Hepatocyte (in vitro differentiated cells): ENCODE results near the gene RAB33A. TPM values are rescaled to one million over a fixed set of nuclear protein-coding genes. Genes with fewer than 3 reads are reported as not detected.

Source experiments
- DNase-seq: peaks from one replicate; pipeline ENCODE4 v3.0.0-alpha.2; 2016; ENCODE audit warnings: low spot score
- H2AFZ ChIP-seq: fragments of 200-600 bp; sonication (generic); 2 replicates; pipeline ENCODE4 v1.6.0; 2016; ENCODE audit warnings: antibody characterized with exemption, mild to moderate bottlenecking
- H3K27ac ChIP-seq: fragments of 200-600 bp; sonication (generic); 2 replicates; pipeline ENCODE4 v1.5.1; 2016; ENCODE audit warnings: mild to moderate bottlenecking
- H3K27me3 ChIP-seq: fragments of 200-600 bp; sonication (generic); 2 replicates; pipeline ENCODE4 v1.6.1; 2016
- H3K36me3 ChIP-seq: fragments of 200-600 bp; sonication (generic); replicated peaks from 2 replicates; pipeline ENCODE4 v1.5.1; 2016; ENCODE audit warnings: low read depth; ENCODE audit not compliant: insufficient read depth
- H3K4me1 ChIP-seq: fragments of 200-600 bp; sonication (generic); 2 replicates; pipeline ENCODE4 v1.5.1; 2016; ENCODE audit warnings: mild to moderate bottlenecking, moderate library complexity; ENCODE audit not compliant: insufficient read depth
- H3K4me2 ChIP-seq: fragments of 200-600 bp; sonication (generic); 2 replicates; pipeline ENCODE4 v1.6.0; 2016
- H3K4me3 ChIP-seq: fragments of 200-600 bp; sonication (generic); 2 replicates; pipeline ENCODE4 v1.5.1; 2016; ENCODE audit warnings: mild to moderate bottlenecking
- H3K79me2 ChIP-seq: fragments of 200-600 bp; sonication (generic); 2 replicates; pipeline ENCODE4 v1.6.0; 2017; ENCODE audit warnings: mild to moderate bottlenecking
- H3K9me2 ChIP-seq: fragments of 200-600 bp; sonication (generic); replicated peaks from 2 replicates; pipeline ENCODE4 v1.6.0; 2017; ENCODE audit warnings: mild to moderate bottlenecking; ENCODE audit not compliant: insufficient read depth
- H3K9me3 ChIP-seq: fragments of 200-600 bp; sonication (generic); 2 replicates; pipeline ENCODE4 v1.5.1; 2016; ENCODE audit warnings: low read depth, mild to moderate bottlenecking
- H4K20me1 ChIP-seq: fragments of 200-600 bp; sonication (generic); 2 replicates; pipeline ENCODE4 v1.6.0; 2016; ENCODE audit warnings: mild to moderate bottlenecking; ENCODE audit not compliant: insufficient read depth, poor library complexity, severe bottlenecking
- EZH2 ChIP-seq: fragments of 200-600 bp; sonication (generic); IDR thresholded peaks from 2 replicates; pipeline ENCODE4 v1.6.1; 2016; ENCODE audit warnings: antibody characterized with exemption, mild to moderate bottlenecking, borderline replicate concordance
- EZH2phosphoT487 ChIP-seq: fragments of 200-600 bp; sonication (generic); IDR thresholded peaks from one replicate; pipeline ENCODE4 v1.6.1; 2018; ENCODE audit warnings: antibody characterized with exemption, mild to moderate bottlenecking, low read depth, moderate library complexity; ENCODE audit not compliant: unreplicated experiment, severe bottlenecking
- WGBS: methylation state at CpG from one replicate; pipeline ENCODE4 v1.1.6; 2016; ENCODE audit warnings: low lambda C conversion rate; ENCODE audit errors: missing lambda C conversion rate; 5-methylcytosine and 5-hydroxymethylcytosine counted together
- polyA plus RNA-seq: library from polyadenylated mRNA; unstranded; fragments of >200 nt; fragmentation: Nextera tagmentation; extraction: Ambion mirVana; gene quantifications from 2 replicates; pipeline ENCODE4 v1.2.1, GENCODE V29; 2016
- total RNA-seq: library from RNA; depleted of rRNA; stranded (reverse); fragments of >200 nt; gene quantifications from 2 replicates; pipeline ENCODE4 v1.2.3, GENCODE V29; 2014
- TF ChIP-seq, protein P1 (sequence below): fragments of 200-600 bp; sonication (generic); IDR thresholded peaks from 2 replicates; pipeline ENCODE4 v1.5.1; 2016; ENCODE audit warnings: antibody characterized with exemption, mild to moderate bottlenecking; ENCODE audit not compliant: poor library complexity

The RAB33A gene
- total and polyA plus RNA-seq, 2 experiments from 2014 or later = 3.0 to 11.2 TPM

DNA sequence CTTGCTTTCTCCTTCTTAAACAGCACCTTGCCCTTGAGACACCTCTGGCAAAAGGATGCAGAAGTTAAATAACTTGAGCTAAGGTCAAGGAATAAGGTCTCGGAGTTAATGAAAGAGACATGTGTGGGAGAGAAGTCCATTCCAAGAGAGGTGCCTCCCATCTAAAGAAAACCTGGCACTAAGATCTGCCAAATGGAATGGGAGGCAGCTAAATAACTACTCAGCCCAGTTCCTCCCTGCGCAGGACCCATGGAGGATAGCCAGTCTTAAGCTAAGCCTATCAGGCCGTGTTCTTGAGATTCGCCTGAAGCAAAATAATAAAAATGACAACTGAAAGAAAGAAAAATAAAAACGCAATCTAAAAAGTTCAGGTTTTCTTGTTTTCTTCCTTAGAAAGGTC is 40.8 kb upstream of the RAB33A start:
- no peak overlapping the region for H2AFZ ChIP-seq

DNA sequence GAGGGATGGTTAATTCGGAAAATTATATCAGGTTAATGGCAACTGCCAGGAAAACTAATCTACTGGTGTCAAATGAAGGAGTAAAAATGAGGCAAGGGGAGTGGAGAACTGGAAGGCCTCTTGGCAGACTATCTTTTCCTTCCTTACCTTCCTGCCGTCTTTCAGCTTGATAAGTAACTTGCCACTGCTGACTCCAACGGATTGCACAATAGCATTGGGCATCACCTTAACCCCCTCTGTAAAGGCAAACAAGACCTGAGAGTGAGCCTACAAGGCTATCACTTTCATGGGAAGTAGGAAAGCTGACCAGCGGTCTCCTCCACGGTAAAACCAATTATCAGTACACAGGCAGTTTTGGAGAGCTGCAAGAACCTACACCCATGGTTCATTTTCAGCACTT is 35.3 kb upstream of the RAB33A start:
- Histone ChIP-seq H3K4me2 (no peak overlapping the region), H2AFZ (no peak overlapping the region), H4K20me1 (no peaks in the 10 kb centered on the region), H3K9me3 (no peaks in the 10 kb centered on the region), H3K27ac (no peak overlapping the region), H3K4me1 (no peaks in the 10 kb centered on the region), H3K36me3 (no peaks in the 10 kb centered on the region), H3K9me2 (no peaks in the 10 kb centered on the region), H3K79me2 (no peaks in the 10 kb centered on the region), H3K4me3 (no peak overlapping the region), H3K27me3 (no peaks in the 10 kb centered on the region)
- TF ChIP-seq EZH2phosphoT487 (no peak), EZH2 (no peak)
- TF ChIP-seq, protein P1, sequence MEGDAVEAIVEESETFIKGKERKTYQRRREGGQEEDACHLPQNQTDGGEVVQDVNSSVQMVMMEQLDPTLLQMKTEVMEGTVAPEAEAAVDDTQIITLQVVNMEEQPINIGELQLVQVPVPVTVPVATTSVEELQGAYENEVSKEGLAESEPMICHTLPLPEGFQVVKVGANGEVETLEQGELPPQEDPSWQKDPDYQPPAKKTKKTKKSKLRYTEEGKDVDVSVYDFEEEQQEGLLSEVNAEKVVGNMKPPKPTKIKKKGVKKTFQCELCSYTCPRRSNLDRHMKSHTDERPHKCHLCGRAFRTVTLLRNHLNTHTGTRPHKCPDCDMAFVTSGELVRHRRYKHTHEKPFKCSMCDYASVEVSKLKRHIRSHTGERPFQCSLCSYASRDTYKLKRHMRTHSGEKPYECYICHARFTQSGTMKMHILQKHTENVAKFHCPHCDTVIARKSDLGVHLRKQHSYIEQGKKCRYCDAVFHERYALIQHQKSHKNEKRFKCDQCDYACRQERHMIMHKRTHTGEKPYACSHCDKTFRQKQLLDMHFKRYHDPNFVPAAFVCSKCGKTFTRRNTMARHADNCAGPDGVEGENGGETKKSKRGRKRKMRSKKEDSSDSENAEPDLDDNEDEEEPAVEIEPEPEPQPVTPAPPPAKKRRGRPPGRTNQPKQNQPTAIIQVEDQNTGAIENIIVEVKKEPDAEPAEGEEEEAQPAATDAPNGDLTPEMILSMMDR = no peak
- 79% methylated on average over 5 of the region's 5 CpGs for WGBS
- DNase-seq = no peak

More for the DNA sequence above, 40.8 kb upstream of the RAB33A start:
- H3K36me3 ChIP-seq = no peaks in the 10 kb centered on the region
- TF ChIP-seq EZH2 (no peak), EZH2phosphoT487 (no peak)
- TF ChIP-seq, protein P1 = no peak
- no peaks in the 10 kb centered on the region for H3K4me1 ChIP-seq
- H3K79me2 ChIP-seq = no peaks in the 10 kb centered on the region
- WGBS = 87% methylated on average over 5 of the region's 5 CpGs
- H3K9me2 ChIP-seq = no peaks in the 10 kb centered on the region
- H3K9me3 ChIP-seq = no peaks in the 10 kb centered on the region
- no peak for DNase-seq
- no peaks in the 10 kb centered on the region for H3K27me3 ChIP-seq
- H3K4me2 ChIP-seq = no peak overlapping the region
- no peak overlapping the region for H3K27ac ChIP-seq
- no peak overlapping the region for H3K4me3 ChIP-seq
- H4K20me1 ChIP-seq = no peaks in the 10 kb centered on the region

DNA sequence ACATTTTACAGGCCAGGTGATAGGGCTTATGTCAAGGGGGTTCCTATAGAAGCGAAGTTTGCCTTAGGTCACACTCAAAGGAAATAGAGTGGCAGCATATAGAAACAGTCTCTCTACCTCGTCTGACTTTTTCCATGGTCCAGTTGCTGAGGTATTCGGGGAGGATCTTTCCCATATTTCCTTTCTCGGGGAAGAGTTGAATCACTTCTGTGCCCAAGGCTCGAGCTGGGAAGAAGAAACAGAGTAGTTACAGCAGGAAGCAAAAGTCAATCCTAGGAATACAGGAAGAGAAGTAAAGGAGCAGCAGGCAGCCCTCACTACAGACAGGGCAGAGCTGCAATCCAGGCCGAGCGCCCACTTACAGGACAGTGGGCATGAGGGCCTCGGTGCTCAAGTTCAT is 34.8 kb upstream of the RAB33A start:
- no peak for DNase-seq
- no peak for TF ChIP-seq EZH2phosphoT487
- TF ChIP-seq, protein P1 = no peak
- no peak for TF ChIP-seq EZH2

More for the DNA sequence above, 34.8 kb upstream of the RAB33A start:
- no peak overlapping the region for H3K4me2 ChIP-seq
- no peaks in the 10 kb centered on the region for H3K79me2 ChIP-seq
- H3K36me3 ChIP-seq = no peaks in the 10 kb centered on the region
- no peaks in the 10 kb centered on the region for H3K9me3 ChIP-seq
- no peaks in the 10 kb centered on the region for H4K20me1 ChIP-seq
- H3K27me3 ChIP-seq = no peaks in the 10 kb centered on the region
- no peak overlapping the region for H3K27ac ChIP-seq
- no peaks in the 10 kb centered on the region for H3K4me1 ChIP-seq
- H2AFZ ChIP-seq = no peak overlapping the region
- 81% methylated on average over 8 of the region's 8 CpGs for WGBS
- H3K4me3 ChIP-seq = no peak overlapping the region
- H3K9me2 ChIP-seq = no peaks in the 10 kb centered on the region
